H1 (cell line): ENCODE results near the gene SH3PXD2B. TPM values are rescaled to one million over a fixed set of nuclear protein-coding genes. Genes with fewer than 3 reads are reported as not detected.

ENCODE experiments used
- CTCF ChIA-PET: fragments of 300-600 bp; sonication (Branson Sonifier 250); formaldehyde crosslinking; loops from one replicate; lab custom pipeline; 2021; ENCODE audit not compliant: partially characterized antibody; lab: Charles Lee
- POLR2A ChIA-PET: fragments of 300-600 bp; sonication (Branson Sonifier 250); formaldehyde crosslinking; loops from one replicate; lab custom pipeline; 2021; ENCODE audit warnings: inconsistent platforms; ENCODE audit not compliant: partially characterized antibody; lab: Charles Lee
- DNase-seq, 2 experiments: peaks; one replicate each; pipeline versions ENCODE4 v3.0.0 to v3.0.0-alpha.2; 2010 to 2022; ENCODE audit warnings: low spot score in 2 of 2, low read depth in 1 of 2, mixed read lengths in 1 of 2
- FAIRE-seq: peaks from 2 replicates; lab custom pipeline; 2011; peaks lifted over from hg19 to GRCh38; lab: Jason Lieb, UNC
- H2AFZ ChIP-seq: 2 replicates; pipeline ENCODE4 v1.8.1; 2012; ENCODE audit warnings: low read length, inconsistent platforms
- H2AK5ac ChIP-seq: 2 replicates; pipeline ENCODE4 v1.6.1; 2013; ENCODE audit warnings: low read depth, low read length
- H2BK120ac ChIP-seq: replicated peaks from 2 replicates; pipeline ENCODE3; 2013; ENCODE audit warnings: low read depth, low read length, inconsistent platforms
- H2BK12ac ChIP-seq: 2 replicates; pipeline ENCODE4 v1.6.1; 2013; ENCODE audit warnings: low read depth, low read length
- H2BK15ac ChIP-seq: 2 replicates; pipeline ENCODE4 v1.6.1; 2013; ENCODE audit warnings: low read length
- H2BK20ac ChIP-seq: 2 replicates; pipeline ENCODE4 v1.6.1; 2013; ENCODE audit warnings: low read length
- H2BK5ac ChIP-seq: 2 replicates; pipeline ENCODE4 v1.6.1; 2013; ENCODE audit warnings: low read depth, low read length
- H3K14ac ChIP-seq: 2 replicates; pipeline ENCODE4 v1.6.1; 2013; ENCODE audit warnings: inconsistent platforms; ENCODE audit not compliant: insufficient read length
- H3K18ac ChIP-seq: 2 replicates; pipeline ENCODE4 v1.6.1; 2013; ENCODE audit warnings: low read length; ENCODE audit errors: extremely low read depth
- H3K23ac ChIP-seq: 2 replicates; pipeline ENCODE4 v1.6.1; 2013; ENCODE audit warnings: inconsistent platforms; ENCODE audit not compliant: insufficient read length
- H3K23me2 ChIP-seq: 2 replicates; pipeline ENCODE4 v1.6.1; 2013; ENCODE audit warnings: low read depth, low read length
- H3K27ac ChIP-seq: 2 replicates; pipeline ENCODE4 v1.6.1; 2011; ENCODE audit warnings: low read depth, low read length, inconsistent platforms
- H3K27me3 ChIP-seq, 4 experiments: replicated peaks in 1 of 4; 1 replicate in 1 of 4; 2 replicates in 3 of 4; pipeline versions ENCODE4 v1.6.1 to v1.8.1; 2011 to 2013; ENCODE audit warnings: low read length in 3 of 4, mild to moderate bottlenecking in 3 of 4, inconsistent platforms in 2 of 4, mixed read lengths in 2 of 4, moderate library complexity in 1 of 4; ENCODE audit not compliant: control insufficient read depth in 3 of 4, insufficient read depth in 3 of 4; ENCODE audit errors: extremely low read depth in 1 of 4
- H3K36me3 ChIP-seq, 4 experiments: 2 replicates each; pipeline versions ENCODE4 v1.6.1 to v1.8.1; 2011 to 2013; ENCODE audit warnings: mild to moderate bottlenecking in 4 of 4, low read length in 3 of 4, moderate library complexity in 2 of 4, control low read depth in 1 of 4, inconsistent platforms in 1 of 4; ENCODE audit not compliant: insufficient read depth in 4 of 4, control insufficient read depth in 2 of 4
- H3K4ac ChIP-seq: replicated peaks from 2 replicates; pipeline ENCODE3; 2013; ENCODE audit warnings: low read length, low read depth, mixed read lengths, inconsistent platforms; ENCODE audit not compliant: insufficient read length
- H3K4me1 ChIP-seq, 4 experiments: replicated peaks in 1 of 4; 1 replicate in 1 of 4; 2 replicates in 3 of 4; pipeline versions ENCODE4 v1.6.1 to v1.8.1; 2011 to 2013; ENCODE audit warnings: low read length in 3 of 4, inconsistent platforms in 2 of 4, mixed read lengths in 1 of 4; ENCODE audit not compliant: insufficient read depth in 4 of 4, control insufficient read depth in 3 of 4
- H3K4me2 ChIP-seq, 2 experiments: 2 replicates each; pipeline versions ENCODE4 v1.6.1 to v1.8.1; 2011 to 2013; ENCODE audit warnings: low read depth in 2 of 2, low read length in 2 of 2, control low read depth in 1 of 2, inconsistent platforms in 1 of 2, mild to moderate bottlenecking in 1 of 2; ENCODE audit not compliant: insufficient read depth in 1 of 2
- H3K4me3 ChIP-seq, 4 experiments: fragments of 200-600, 300-600 bp in 1 of 4; sonication (generic), shearing (Covaris generic), sonication (Bioruptor Twin) in 1 of 4; 2 replicates each; pipeline versions ENCODE4 v1.5.1 to v1.8.1; 2011 to 2016; ENCODE audit warnings: low read length in 4 of 4, low read depth in 3 of 4, control low read depth in 2 of 4, inconsistent platforms in 2 of 4, mild to moderate bottlenecking in 2 of 4, mixed read lengths in 1 of 4, moderate library complexity in 1 of 4; ENCODE audit not compliant: insufficient read depth in 2 of 4; ENCODE audit errors: extremely low read depth in 1 of 4
- H3K56ac ChIP-seq: replicated peaks from 2 replicates; pipeline ENCODE3; 2013; ENCODE audit warnings: low read depth, mild to moderate bottlenecking, mixed read lengths, low read length, inconsistent platforms; ENCODE audit not compliant: insufficient read length
- H3K79me1 ChIP-seq: 2 replicates; pipeline ENCODE4 v1.6.1; 2013; ENCODE audit warnings: low read depth, low read length, control low read depth
- H3K79me2 ChIP-seq, 2 experiments: 2 replicates each; pipeline versions ENCODE4 v1.6.1 to v1.8.1; 2012 to 2013; ENCODE audit warnings: low read length in 2 of 2, mild to moderate bottlenecking in 2 of 2, inconsistent platforms in 1 of 2; ENCODE audit not compliant: insufficient read depth in 2 of 2, control insufficient read depth in 1 of 2
- H3K9ac ChIP-seq, 4 experiments: replicated peaks in 1 of 4; 1 replicate in 1 of 4; 2 replicates in 3 of 4; pipeline versions ENCODE4 v1.6.1 to v1.8.1; 2011 to 2013; ENCODE audit warnings: low read depth in 3 of 4, low read length in 3 of 4, control low read depth in 2 of 4, mild to moderate bottlenecking in 2 of 4, moderate library complexity in 2 of 4, inconsistent platforms in 1 of 4; ENCODE audit errors: extremely low read depth in 1 of 4
- H3K9me3 ChIP-seq, 2 experiments: 2 replicates each; pipeline versions ENCODE4 v1.6.1 to v1.8.1; 2012 to 2013; ENCODE audit warnings: mild to moderate bottlenecking in 2 of 2, moderate library complexity in 2 of 2, control low read depth in 1 of 2, inconsistent platforms in 1 of 2, low read depth in 1 of 2, low read length in 1 of 2, mixed read lengths in 1 of 2; ENCODE audit not compliant: insufficient read depth in 2 of 2
- H4K20me1 ChIP-seq, 2 experiments: replicated peaks in 1 of 2; 2 replicates each; pipeline versions ENCODE3 to v1.8.1; 2011 to 2013; ENCODE audit warnings: inconsistent platforms in 2 of 2, low read length in 2 of 2, mild to moderate bottlenecking in 1 of 2; ENCODE audit not compliant: insufficient read depth in 2 of 2, control insufficient read depth in 1 of 2
- H4K5ac ChIP-seq: 2 replicates; pipeline ENCODE4 v1.6.1; 2013; ENCODE audit warnings: low read length, low read depth, mixed read lengths, inconsistent platforms; ENCODE audit not compliant: insufficient read length
- H4K8ac ChIP-seq: 2 replicates; pipeline ENCODE4 v1.8.0; 2013; ENCODE audit warnings: mild to moderate bottlenecking, moderate library complexity, low read length, inconsistent platforms; ENCODE audit not compliant: insufficient read depth; ENCODE audit errors: extremely low read depth
- H4K91ac ChIP-seq: replicated peaks from 2 replicates; pipeline ENCODE3; 2013; ENCODE audit warnings: low read length, mixed read lengths, inconsistent platforms; ENCODE audit not compliant: insufficient read length
- ASH2L ChIP-seq: fragments of 200-600, 300-600 bp; sonication (generic); IDR thresholded peaks from one replicate; pipeline ENCODE4 v1.7.1; 2017; ENCODE audit warnings: low read length
- BACH1 ChIP-seq: IDR thresholded peaks from 2 replicates; pipeline ENCODE4 v1.6.1; 2012; ENCODE audit warnings: low read length, improper control_type of control experiment
- CEBPB ChIP-seq: IDR thresholded peaks from 2 replicates; pipeline ENCODE4 v1.6.1; 2012; ENCODE audit warnings: low read depth, low read length
- E2F6 ChIP-seq: IDR thresholded peaks from 2 replicates; pipeline ENCODE4 v1.6.1; 2012; ENCODE audit warnings: inconsistent platforms
- KDM4A ChIP-seq: IDR thresholded peaks from one replicate; pipeline ENCODE4 v1.7.1; 2012; ENCODE audit warnings: low read depth, mild to moderate bottlenecking, moderate library complexity, low read length, inconsistent platforms; ENCODE audit not compliant: severe bottlenecking
- MAX ChIP-seq: IDR thresholded peaks from 2 replicates; pipeline ENCODE4 v1.6.1; 2012; ENCODE audit warnings: inconsistent platforms
- PHF8 ChIP-seq: fragments of 200-600 bp; sonication (generic); conservative IDR thresholded peaks from 2 replicates; pipeline ENCODE4 v1.7.1; 2012; ENCODE audit warnings: low read depth, mild to moderate bottlenecking, inconsistent platforms, low read length, moderate library complexity
- POLR2A ChIP-seq, 2 experiments: IDR thresholded peaks; 1 replicate in 1 of 2; 2 replicates in 1 of 2; pipeline ENCODE4 v1.6.1; 2011; ENCODE audit warnings: low read depth in 2 of 2, low read length in 2 of 2, mild to moderate bottlenecking in 2 of 2; ENCODE audit errors: control extremely low read depth in 1 of 2
- POU5F1 ChIP-seq: IDR thresholded peaks from 2 replicates; pipeline ENCODE4 v1.6.1; 2011; ENCODE audit warnings: low read depth, mild to moderate bottlenecking, low read length, moderate library complexity
- SAP30 ChIP-seq: fragments of 300-600 bp; sonication (generic); IDR thresholded peaks from 2 replicates; pipeline ENCODE4 v1.7.1; 2012; ENCODE audit warnings: low read length, moderate library complexity, mild to moderate bottlenecking, inconsistent platforms; ENCODE audit not compliant: insufficient read depth, insufficient replicate concordance
- TEAD4 ChIP-seq: IDR thresholded peaks from 2 replicates; pipeline ENCODE4 v1.6.1; 2012; ENCODE audit warnings: low read depth, low read length, inconsistent platforms, mixed read lengths
- WGBS, 2 experiments: shearing (Covaris generic) in 1 of 2; methylation state at CpG; one replicate each; pipeline versions ENCODE4 v1.1.6 to v1.1.7; 2013 to 2015; ENCODE audit warnings: low lambda C conversion rate in 2 of 2, mixed read lengths in 2 of 2, inconsistent platforms in 1 of 2, low coverage in 1 of 2, missing lambda C conversion rate in 1 of 2; ENCODE audit not compliant: insufficient replicate concordance in 2 of 2, insufficient coverage in 1 of 2, insufficient read length in 1 of 2; ENCODE audit errors: extremely low coverage in 1 of 2, missing lambda C conversion rate in 1 of 2; 5-methylcytosine and 5-hydroxymethylcytosine counted together
- polyA plus RNA-seq, 7 experiments: library from polyadenylated mRNA; depleted of rRNA in 3 of 7; stranded (reverse) in 5 of 7; unstranded in 2 of 7; fragments of >200 nt in 5 of 7; fragments of 200-250 nt in 2 of 7; gene quantifications; 1 replicate in 5 of 7; 2 replicates in 1 of 7; 4 replicates in 1 of 7; pipeline versions ENCODE4 v1.2.1 to v1.2.3, GENCODE V29; 2011 to 2013; ENCODE audit warnings: missing spikeins in 2 of 7, mixed read lengths in 2 of 7
- total RNA-seq: library from RNA; stranded (reverse); fragmentation: NEBNext Ultra II Directional; extraction: Animal tissue kit (Norgen Biotek cat#: 25700); gene quantifications from 2 replicates; pipeline ENCODE4 v1.2.1, GENCODE V29; 2021

The SH3PXD2B gene
- total and polyA plus RNA-seq, 2 of the 8 experiments (the other 6 are each of a cell fraction or from before 2014, with no cell fraction given), result 32.9 to 72.9 TPM

GRCh38 chr5:172453206-172453985, 929 bp downstream of the SH3PXD2B start:
- H3K36me3 ChIP-seq, result peaks cover 0 to 3% (median 0%) of the 10 kb centered on the region in 4 experiments; a peak in 2 of 8 replicates
- peaks cover 11% of the 10 kb centered on the region for H3K79me1 ChIP-seq
- no peaks in the 10 kb centered on the region; a peak in 2 of 7 replicates for H3K27me3 ChIP-seq
- POLR2A ChIA-PET, result interaction anchor here (0.6 to 2.0 kb wide), 7 partner anchors 8 to 247 kb away, joined by 3 to 5 read pairs (median 3); no protein-coding TSS in a partner anchor
- 3% methylated on average over 24 of the region's 24 CpGs; no CpG with 5 or more reads in 1 of the 2 experiments for WGBS, 2 experiments
- CTCF ChIA-PET, result interaction anchor here (0.6 to 5.5 kb wide), 20 partner anchors 9 to 573 kb away, joined by 3 to 94 read pairs (median 4); no protein-coding TSS in a partner anchor
- H2BK20ac ChIP-seq, result no peak overlapping the region
- peak overlapping the region; percentile 8 for H4K91ac ChIP-seq
- H3K4me1 ChIP-seq, result peaks cover 12 to 21% (median 17%) of the 10 kb centered on the region in 4 experiments
- H3K4me3 ChIP-seq, result peak overlapping the region; percentile 64 to 97 (median 80)
- H3K56ac ChIP-seq, result peak overlapping the region; percentile 0
- H3K79me2 ChIP-seq, result peaks cover 8 to 49% of the 10 kb centered on the region in 2 experiments
- peak overlapping the region; percentile 80 for H4K5ac ChIP-seq
- no peak overlapping the region for H2AK5ac ChIP-seq
- peak overlapping the region; percentile 25 for H2BK120ac ChIP-seq
- H3K9me3 ChIP-seq, result no peaks in the 10 kb centered on the region
- H3K27ac ChIP-seq, result peak overlapping the region; percentile 49; the same call in 1 of the 2 replicates
- no peak overlapping the region for H2AFZ ChIP-seq
- H2BK5ac ChIP-seq, result peak overlapping the region; percentile 10
- peak overlapping the region; percentile 14; the same call in 1 of the 2 replicates for H3K18ac ChIP-seq
- no peak overlapping the region for H2BK15ac ChIP-seq
- H3K23me2 ChIP-seq, result peaks cover 1% of the 10 kb centered on the region; the same call in 1 of the 2 replicates
- peaks cover 21 to 25% of the 10 kb centered on the region in 2 experiments for H4K20me1 ChIP-seq
- peak overlapping the region; percentile 27 to 72 (median 52) for H3K9ac ChIP-seq
- H3K4ac ChIP-seq, result peak overlapping the region; percentile 22
- peak overlapping the region; percentile 77 to 89 for H3K4me2 ChIP-seq
- peak in 1 of 2 experiments; percentile 72 for DNase-seq
- peak overlapping the region; percentile 91; the same call in 1 of the 2 replicates for H4K8ac ChIP-seq
- H2BK12ac ChIP-seq, result no peak overlapping the region
- no peak overlapping the region for H3K23ac ChIP-seq
- no peak for FAIRE-seq
- H3K14ac ChIP-seq, result peak overlapping the region; percentile 2
- no peak for TF ChIP-seq KDM4A
- TF ChIP-seq CEBPB, result no peak
- no peak for TF ChIP-seq E2F6
- no peak for TF ChIP-seq POU5F1
- TF ChIP-seq TEAD4, result no peak
- TF ChIP-seq ASH2L, result peak; percentile 20
- TF ChIP-seq PHF8, result 0 out of 2 replicates have a peak, but pooled peaks have one; percentile 33
- peak; percentile 48 for TF ChIP-seq SAP30
- peak; percentile 52 for TF ChIP-seq MAX
- TF ChIP-seq POLR2A (IDR thresholded peaks at IDR 0.05; ENCODE audit: control extremely low read depth in 1 of 2, low read depth in 2 of 2, low read length in 2 of 2), result no peak
- TF ChIP-seq BACH1, result no peak
